IMR-90 (cell line): Measurements from ENCODE around the gene SHISA8. TPM values are rescaled to one million over a fixed set of nuclear protein-coding genes. Genes with fewer than 3 reads are reported as not detected.

Experiments used
- ATAC-seq: fragments of 200-7000 bp; cut with Tn5 transposase; 2 replicates; pipeline ENCODE4 v1.9.1; 2020; ENCODE audit warnings: low read depth, mild to moderate bottlenecking, moderate library complexity
- BruUV-seq: library from RNA; stranded (reverse); fragments of 400-500 nt; replicated peaks from 2 replicates; lab custom pipeline; 2021; lab: Mats Ljungman, UMichigan
- CTCF ChIA-PET: fragments of 300-600 bp; formaldehyde crosslinking; extraction: SDS; loops from one replicate; lab custom pipeline; 2021; ENCODE audit warnings: antibody characterized with exemption; lab: Yijun Ruan, JAX
- POLR2A ChIA-PET: fragments of 300-600 bp; sonication (Branson Sonifier 250); formaldehyde crosslinking; loops from one replicate; lab custom pipeline; 2022; ENCODE audit warnings: antibody characterized with exemption; ENCODE audit not compliant: unreplicated experiment; lab: Charles Lee
- DNase-seq: peaks from one replicate; pipeline ENCODE4 v3.0.0; 2013
- H2AFZ ChIP-seq: replicated peaks from 2 replicates; pipeline ENCODE3; 2013; ENCODE audit warnings: low read length, mild to moderate bottlenecking; ENCODE audit not compliant: poor library complexity
- H2AK5ac ChIP-seq: 2 replicates; pipeline ENCODE4 v1.6.1; 2013; ENCODE audit warnings: low read depth, low read length, inconsistent platforms
- H2AK9ac ChIP-seq: replicated peaks from 2 replicates; pipeline ENCODE3; 2013; ENCODE audit warnings: mild to moderate bottlenecking, low read depth, low read length, moderate library complexity; ENCODE audit not compliant: poor library complexity
- H2BK120ac ChIP-seq: 2 replicates; pipeline ENCODE4 v1.6.1; 2013; ENCODE audit warnings: low read depth, low read length, inconsistent platforms
- H2BK15ac ChIP-seq: 3 replicates; pipeline ENCODE4 v1.6.1; 2013; ENCODE audit warnings: low read depth, low read length, inconsistent platforms
- H2BK20ac ChIP-seq: 2 replicates; pipeline ENCODE4 v1.6.1; 2013; ENCODE audit warnings: low read depth, mild to moderate bottlenecking, inconsistent platforms, low read length, moderate library complexity
- H2BK5ac ChIP-seq: 2 replicates; pipeline ENCODE4 v1.6.1; 2013; ENCODE audit warnings: mild to moderate bottlenecking, low read depth, low read length, inconsistent platforms; ENCODE audit not compliant: poor library complexity, severe bottlenecking
- H3K14ac ChIP-seq: replicated peaks from 2 replicates; pipeline ENCODE4 v1.6.1; 2013; ENCODE audit warnings: low read depth, low read length, inconsistent platforms
- H3K18ac ChIP-seq: 2 replicates; pipeline ENCODE4 v1.6.1; 2013; ENCODE audit warnings: low read depth, low read length, control low read depth
- H3K23ac ChIP-seq: 2 replicates; pipeline ENCODE4 v1.6.1; 2013; ENCODE audit warnings: low read depth, low read length, inconsistent platforms
- H3K27ac ChIP-seq: 2 replicates; pipeline ENCODE4 v1.5.1; 2013; ENCODE audit warnings: mild to moderate bottlenecking, control low read depth, low read length; ENCODE audit not compliant: insufficient read depth
- H3K27me3 ChIP-seq: 2 replicates; pipeline ENCODE4 v1.6.1; 2013; ENCODE audit warnings: low read length; ENCODE audit not compliant: control insufficient read depth, insufficient read depth
- H3K36me3 ChIP-seq: 2 replicates; pipeline ENCODE4 v1.6.1; 2013; ENCODE audit warnings: low read length, mixed read lengths; ENCODE audit not compliant: control insufficient read depth, insufficient read depth
- H3K4ac ChIP-seq: 2 replicates; pipeline ENCODE4 v1.6.1; 2013; ENCODE audit warnings: low read depth, low read length, inconsistent platforms
- H3K4me1 ChIP-seq: 2 replicates; pipeline ENCODE4 v1.6.1; 2013; ENCODE audit warnings: low read length, mixed read lengths; ENCODE audit not compliant: control insufficient read depth, insufficient read depth
- H3K4me2 ChIP-seq: 2 replicates; pipeline ENCODE4 v1.6.1; 2013; ENCODE audit warnings: low read depth, mild to moderate bottlenecking, control low read depth, low read length, moderate library complexity
- H3K4me3 ChIP-seq: 2 replicates; pipeline ENCODE4 v1.5.1; 2013; ENCODE audit warnings: low read depth, mild to moderate bottlenecking, control low read depth, low read length, moderate library complexity; ENCODE audit not compliant: insufficient read depth
- H3K56ac ChIP-seq: 2 replicates; pipeline ENCODE4 v1.6.1; 2013; ENCODE audit warnings: low read length, inconsistent platforms; ENCODE audit not compliant: insufficient read depth; ENCODE audit errors: extremely low read depth
- H3K79me1 ChIP-seq, 2 experiments: 2 replicates each; pipeline ENCODE4 v1.6.1; 2013; ENCODE audit warnings: low read length in 2 of 2, inconsistent platforms in 1 of 2, low read depth in 1 of 2
- H3K9ac ChIP-seq: 2 replicates; pipeline ENCODE4 v1.6.1; 2013; ENCODE audit warnings: low read depth, low read length, control low read depth
- H3K9me1 ChIP-seq: 2 replicates; pipeline ENCODE4 v1.6.1; 2013; ENCODE audit warnings: low read length, inconsistent platforms; ENCODE audit not compliant: insufficient read depth
- H3K9me3 ChIP-seq: 2 replicates; pipeline ENCODE4 v1.6.1; 2013; ENCODE audit warnings: low read length; ENCODE audit not compliant: control insufficient read depth, insufficient read depth
- H4K20me1 ChIP-seq: 2 replicates; pipeline ENCODE4 v1.6.1; 2013; ENCODE audit warnings: low read length, inconsistent platforms; ENCODE audit not compliant: insufficient read depth
- H4K5ac ChIP-seq: 2 replicates; pipeline ENCODE4 v1.6.1; 2013; ENCODE audit warnings: mild to moderate bottlenecking, low read depth, low read length, control low read depth
- H4K8ac ChIP-seq, 2 experiments: 2 replicates each; pipeline ENCODE4 v1.6.1; 2013; ENCODE audit warnings: low read depth in 2 of 2, low read length in 2 of 2, control low read depth in 1 of 2, inconsistent platforms in 1 of 2
- H4K91ac ChIP-seq: 2 replicates; pipeline ENCODE4 v1.6.1; 2013; ENCODE audit warnings: low read depth, low read length, inconsistent platforms; ENCODE audit not compliant: insufficient read depth
- BHLHE40 ChIP-seq: fragments of 150-350 bp; IDR thresholded peaks from 2 replicates; pipeline ENCODE4 v1.6.1; 2016; ENCODE audit warnings: mild to moderate bottlenecking, low read depth, low read length
- CEBPB ChIP-seq: IDR thresholded peaks from 2 replicates; pipeline ENCODE4 v1.6.1; 2012; ENCODE audit warnings: low read depth, low read length, improper control_type of control experiment
- CTCF ChIP-seq: conservative IDR thresholded peaks from 2 replicates; pipeline ENCODE4 v1.5.1; 2012; ENCODE audit warnings: mild to moderate bottlenecking, low read depth, low read length, improper control_type of control experiment
- ELK1 ChIP-seq: fragments of 150-350 bp; IDR thresholded peaks from 2 replicates; pipeline ENCODE4 v1.6.1; 2016; ENCODE audit warnings: low read depth, mild to moderate bottlenecking, low read length, moderate library complexity, borderline replicate concordance
- FOS ChIP-seq: fragments of 150-350 bp; IDR thresholded peaks from 2 replicates; pipeline ENCODE4 v1.6.1; 2016; ENCODE audit warnings: low read depth, low read length
- MAFK ChIP-seq: IDR thresholded peaks from 2 replicates; pipeline ENCODE4 v1.6.1; 2012; ENCODE audit warnings: low read depth, low read length, improper control_type of control experiment
- MAZ ChIP-seq: IDR thresholded peaks from 2 replicates; pipeline ENCODE4 v1.6.1; 2012; ENCODE audit warnings: low read depth, mild to moderate bottlenecking, low read length, improper control_type of control experiment, moderate library complexity, borderline replicate concordance
- MXI1 ChIP-seq: IDR thresholded peaks from 2 replicates; pipeline ENCODE4 v1.6.1; 2012; ENCODE audit warnings: low read depth, mild to moderate bottlenecking, low read length, moderate library complexity, borderline replicate concordance
- NFE2L2 ChIP-seq: fragments of 150-350 bp; IDR thresholded peaks from 2 replicates; pipeline ENCODE4 v1.6.1; 2016; ENCODE audit warnings: low read depth, mild to moderate bottlenecking, low read length
- POLR2A ChIP-seq: IDR thresholded peaks from 2 replicates; pipeline ENCODE4 v1.6.1; 2012; ENCODE audit warnings: mild to moderate bottlenecking, low read depth, low read length
- RAD21 ChIP-seq: IDR thresholded peaks from 2 replicates; pipeline ENCODE4 v1.6.1; 2012; ENCODE audit warnings: low read length, improper control_type of control experiment
- RCOR1 ChIP-seq: IDR thresholded peaks from 2 replicates; pipeline ENCODE4 v1.6.1; 2012; ENCODE audit warnings: mild to moderate bottlenecking, low read length, improper control_type of control experiment; ENCODE audit not compliant: insufficient replicate concordance
- RFX5 ChIP-seq: IDR thresholded peaks from 2 replicates; pipeline ENCODE4 v1.8.0; 2012; ENCODE audit warnings: low read depth, mild to moderate bottlenecking, low read length, moderate library complexity
- SMC3 ChIP-seq: fragments of 150-350 bp; IDR thresholded peaks from 2 replicates; pipeline ENCODE4 v1.6.1; 2016; ENCODE audit warnings: low read depth, mild to moderate bottlenecking, antibody characterized with exemption, low read length, moderate library complexity
- USF2 ChIP-seq: fragments of 150-350 bp; IDR thresholded peaks from 2 replicates; pipeline ENCODE4 v1.6.1; 2017; ENCODE audit warnings: mild to moderate bottlenecking, antibody characterized with exemption, low read length, low read depth
- WGBS, 2 experiments: methylation state at CpG; one replicate each; pipeline versions ENCODE4 v1.1.5 to v1.1.7; 2013; ENCODE audit warnings: missing lambda C conversion rate in 2 of 2; ENCODE audit not compliant: insufficient read length in 1 of 2; ENCODE audit errors: extremely low coverage in 2 of 2; 5-methylcytosine and 5-hydroxymethylcytosine counted together
- dilution Hi-C: fragments of 300-500 bp; cut with HindIII; formaldehyde crosslinking; loops from one replicate; pipeline ENCODE4 v1.14.3; 2018; ENCODE audit warnings: low sequenced_read_pairs; ENCODE audit not compliant: unreplicated experiment
- in situ Hi-C: fragments of 300-500 bp; cut with MboI; formaldehyde crosslinking; loops from 3 replicates; pipeline ENCODE4 v1.14.3; 2019; ENCODE audit warnings: low sequenced_read_pairs, inconsistent platforms, mixed read lengths
- intact Hi-C: fragments of 100-400 bp; cut with micrococcal nuclease; formaldehyde crosslinking; loops from 2 replicates; pipeline ENCODE4 v1.10.0; 2022
- polyA plus RNA-seq, 3 experiments: library from polyadenylated mRNA; depleted of rRNA; stranded (reverse); fragments of >200 nt; gene quantifications; 2 replicates each; pipeline ENCODE4 v1.2.3, GENCODE V29; 2012; ENCODE audit warnings: low replicate concordance in 1 of 3
- total RNA-seq: library from RNA; depleted of rRNA; stranded (reverse); fragments of >200 nt; gene quantifications from 2 replicates; pipeline ENCODE4 v1.2.3, GENCODE V29; 2012

The SHISA8 gene
- total and polyA plus RNA-seq, 2 of the 4 experiments (the other 2 are of a cell fraction): not detected

GRCh38 chr22:41935509-41935908 lies 20.6 kb upstream of the SHISA8 start:
- intact Hi-C loops (no loop called here), in situ Hi-C loops (no loop called here), dilution Hi-C loops (no loop called here)
- Histone ChIP-seq H2BK5ac (no peak overlapping the region), H4K8ac (no peak overlapping the region), H3K9me3 (no peaks in the 10 kb centered on the region), H4K20me1 (no peaks in the 10 kb centered on the region; the same call in 1 of the 2 replicates), H2BK15ac (no peak overlapping the region), H2BK120ac (no peak overlapping the region), H3K36me3 (no peaks in the 10 kb centered on the region), H3K23ac (no peak overlapping the region), H2BK20ac (no peak overlapping the region), H3K56ac (no peak overlapping the region), H2AK9ac (no peak overlapping the region), H3K4me2 (no peak overlapping the region), H3K27ac (no peak overlapping the region), H3K79me1 (peaks cover 0 to 5% of the 10 kb centered on the region in 2 experiments; a peak in 1 of 4 replicates), H3K4ac (no peak overlapping the region), H2AK5ac (no peak overlapping the region), H3K14ac (no peak overlapping the region), H3K27me3 (no peaks in the 10 kb centered on the region), H2AFZ (no peak overlapping the region), H4K91ac (no peak overlapping the region), H3K4me1 (peaks cover 2% of the 10 kb centered on the region; the same call in 1 of the 2 replicates), H3K4me3 (no peak overlapping the region), H3K9me1 (no peaks in the 10 kb centered on the region; the same call in 1 of the 2 replicates), H3K18ac (no peak overlapping the region), H4K5ac (no peak overlapping the region), H3K9ac (no peak overlapping the region)
- POLR2A ChIA-PET: no interaction called here
- WGBS, 2 experiments: 96% methylated on average over 7 of the region's 9 CpGs; no CpG with 5 or more reads in 1 of the 2 experiments
- ATAC-seq (no peak), DNase-seq (no peak)
- no TSS peak for BruUV-seq
- CTCF ChIA-PET: no interaction called here
- TF ChIP-seq MXI1 (no peak), NFE2L2 (no peak), FOS (no peak), CTCF (no peak), MAFK (no peak), MAZ (no peak), RFX5 (no peak), USF2 (no peak), BHLHE40 (no peak), ELK1 (no peak), CEBPB (no peak), RAD21 (no peak), POLR2A (no peak), SMC3 (no peak), RCOR1 (no peak)
